Hepatocyte (in vitro differentiated cells): ENCODE data around the gene STK32B.

Experiments used
- EZH2 ChIP-seq: fragments of 200-600 bp; sonication (generic); IDR thresholded peaks from 2 replicates; pipeline ENCODE4 v1.6.1; 2016; ENCODE audit warnings: antibody characterized with exemption, mild to moderate bottlenecking, borderline replicate concordance
- TF ChIP-seq, protein P1 (sequence below): fragments of 200-600 bp; sonication (generic); IDR thresholded peaks from 2 replicates; pipeline ENCODE4 v1.5.1; 2016; ENCODE audit warnings: antibody characterized with exemption, mild to moderate bottlenecking; ENCODE audit not compliant: poor library complexity

DNA sequence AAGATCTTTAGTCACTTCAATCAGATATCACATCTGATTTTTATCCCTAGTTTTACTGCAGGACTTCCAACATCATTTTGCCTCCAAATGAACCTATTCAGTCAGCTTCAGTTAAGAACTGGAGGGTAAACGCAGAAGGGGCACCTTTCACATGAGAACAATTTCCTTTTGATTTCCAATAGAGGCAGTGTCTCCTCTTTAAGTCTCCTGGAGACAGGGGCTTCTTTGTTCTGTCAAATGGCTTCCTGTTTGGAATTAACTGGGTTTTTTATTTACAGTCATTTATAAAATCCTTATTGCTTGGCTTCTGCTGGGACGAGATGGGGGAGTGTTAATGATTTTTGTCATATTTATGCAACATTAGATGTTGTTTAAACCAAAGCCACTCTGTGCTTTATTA, 164.0 kb downstream of the STK32B start:
- TF ChIP-seq, protein P1, sequence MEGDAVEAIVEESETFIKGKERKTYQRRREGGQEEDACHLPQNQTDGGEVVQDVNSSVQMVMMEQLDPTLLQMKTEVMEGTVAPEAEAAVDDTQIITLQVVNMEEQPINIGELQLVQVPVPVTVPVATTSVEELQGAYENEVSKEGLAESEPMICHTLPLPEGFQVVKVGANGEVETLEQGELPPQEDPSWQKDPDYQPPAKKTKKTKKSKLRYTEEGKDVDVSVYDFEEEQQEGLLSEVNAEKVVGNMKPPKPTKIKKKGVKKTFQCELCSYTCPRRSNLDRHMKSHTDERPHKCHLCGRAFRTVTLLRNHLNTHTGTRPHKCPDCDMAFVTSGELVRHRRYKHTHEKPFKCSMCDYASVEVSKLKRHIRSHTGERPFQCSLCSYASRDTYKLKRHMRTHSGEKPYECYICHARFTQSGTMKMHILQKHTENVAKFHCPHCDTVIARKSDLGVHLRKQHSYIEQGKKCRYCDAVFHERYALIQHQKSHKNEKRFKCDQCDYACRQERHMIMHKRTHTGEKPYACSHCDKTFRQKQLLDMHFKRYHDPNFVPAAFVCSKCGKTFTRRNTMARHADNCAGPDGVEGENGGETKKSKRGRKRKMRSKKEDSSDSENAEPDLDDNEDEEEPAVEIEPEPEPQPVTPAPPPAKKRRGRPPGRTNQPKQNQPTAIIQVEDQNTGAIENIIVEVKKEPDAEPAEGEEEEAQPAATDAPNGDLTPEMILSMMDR: no peak
- TF ChIP-seq EZH2: no peak
